Gastroesophageal sphincter (tissue), 4 donors: ENCODE results near the gene FBXL13. TPM values are rescaled to one million over a fixed set of nuclear protein-coding genes. Genes with fewer than 3 reads are reported as not detected.

ENCODE experiments used
- ATAC-seq: fragments of 150-250 bp; one replicate; pipeline ENCODE4 v1.9.1; 2016; ENCODE audit warnings: mild to moderate bottlenecking, moderate library complexity
- H3K27ac ChIP-seq, 4 donors: fragments of 200-600 bp; sonication (generic) in 3 of 4; 1 replicate in 3 of 4; 2 replicates in 1 of 4; pipeline ENCODE4 v1.5.1; 2016 to 2019
- H3K27me3 ChIP-seq: fragments of 200-600 bp; sonication (generic); one replicate; pipeline ENCODE4 v1.5.1; 2019
- H3K36me3 ChIP-seq, 2 donors: fragments of 200-600 bp; sonication (generic); one replicate each; pipeline ENCODE4 v1.5.1; 2019; ENCODE audit warnings: control low read depth in 1 of 2
- H3K4me1 ChIP-seq, 3 donors: fragments of 200-600 bp; sonication (generic); 1 replicate in 2 of 3; 2 replicates in 1 of 3; pipeline ENCODE4 v1.5.1; 2016 to 2019; ENCODE audit warnings: control low read depth in 2 of 3
- H3K4me3 ChIP-seq, 2 donors: fragments of 200-600 bp; sonication (generic); one replicate each; pipeline ENCODE4 v1.5.1; 2019; ENCODE audit warnings: mild to moderate bottlenecking in 1 of 2, moderate library complexity in 1 of 2
- H3K9me3 ChIP-seq, 3 donors: fragments of 200-600 bp; sonication (generic); one replicate each; pipeline ENCODE4 v1.5.1; 2017 to 2019; ENCODE audit warnings: control low read depth in 2 of 3
- EP300 ChIP-seq: sonication (generic); formaldehyde crosslinking; IDR thresholded peaks from one replicate; pipeline ENCODE4 v1.6.1; 2017; ENCODE audit warnings: antibody characterized with exemption, mild to moderate bottlenecking
- POLR2A ChIP-seq, 2 donors: fragments of 450-650 bp; IDR thresholded peaks; one replicate each; pipeline ENCODE4 v1.6.1; 2017; ENCODE audit warnings: antibody characterized with exemption in 2 of 2, mild to moderate bottlenecking in 2 of 2, moderate library complexity in 1 of 2
- POLR2AphosphoS5 ChIP-seq: sonication (generic); formaldehyde crosslinking; IDR thresholded peaks from one replicate; pipeline ENCODE4 v1.6.1; 2017; ENCODE audit warnings: antibody characterized with exemption
- WGBS, 2 donors: methylation state at CpG; one replicate each; pipeline ENCODE4 v1.1.5; 2018; ENCODE audit warnings: low coverage in 1 of 2; 5-methylcytosine and 5-hydroxymethylcytosine counted together
- total RNA-seq, 4 donors: library from RNA; depleted of rRNA; stranded (reverse); fragments of >200 nt; gene quantifications; one replicate each; pipeline ENCODE4 v1.1.0, GENCODE V29; 2016
- TF ChIP-seq, protein P1 (sequence below), 4 experiments: fragments of 200-600 bp in 2 of 4; fragments of 450-650 bp in 2 of 4; sonication (generic) in 1 of 4; IDR thresholded peaks; one replicate each; pipeline ENCODE4 v1.5.1; 2017 to 2019; ENCODE audit warnings: antibody characterized with exemption in 4 of 4, mild to moderate bottlenecking in 2 of 4, moderate library complexity in 2 of 4

Gene FBXL13
- total RNA-seq, 4 donors from 2014 or later, result 1.3 to 5.8 (median 3.2) TPM

GRCh38 chr7:102833343-102833742, 241.3 kb downstream of the FBXL13 start:
- Histone ChIP-seq H3K27me3 (no peaks in the 10 kb centered on the region), H3K27ac (no peak overlapping the region), H3K36me3 (peaks cover 0 to 26% of the 10 kb centered on the region in 2 donors), H3K4me1 (no peaks in the 10 kb centered on the region), H3K4me3 (no peak overlapping the region), H3K9me3 (no peaks in the 10 kb centered on the region)
- 55 to 68% methylated on average over 2 of the region's 5 CpGs for WGBS, 2 donors
- TF ChIP-seq, protein P1, sequence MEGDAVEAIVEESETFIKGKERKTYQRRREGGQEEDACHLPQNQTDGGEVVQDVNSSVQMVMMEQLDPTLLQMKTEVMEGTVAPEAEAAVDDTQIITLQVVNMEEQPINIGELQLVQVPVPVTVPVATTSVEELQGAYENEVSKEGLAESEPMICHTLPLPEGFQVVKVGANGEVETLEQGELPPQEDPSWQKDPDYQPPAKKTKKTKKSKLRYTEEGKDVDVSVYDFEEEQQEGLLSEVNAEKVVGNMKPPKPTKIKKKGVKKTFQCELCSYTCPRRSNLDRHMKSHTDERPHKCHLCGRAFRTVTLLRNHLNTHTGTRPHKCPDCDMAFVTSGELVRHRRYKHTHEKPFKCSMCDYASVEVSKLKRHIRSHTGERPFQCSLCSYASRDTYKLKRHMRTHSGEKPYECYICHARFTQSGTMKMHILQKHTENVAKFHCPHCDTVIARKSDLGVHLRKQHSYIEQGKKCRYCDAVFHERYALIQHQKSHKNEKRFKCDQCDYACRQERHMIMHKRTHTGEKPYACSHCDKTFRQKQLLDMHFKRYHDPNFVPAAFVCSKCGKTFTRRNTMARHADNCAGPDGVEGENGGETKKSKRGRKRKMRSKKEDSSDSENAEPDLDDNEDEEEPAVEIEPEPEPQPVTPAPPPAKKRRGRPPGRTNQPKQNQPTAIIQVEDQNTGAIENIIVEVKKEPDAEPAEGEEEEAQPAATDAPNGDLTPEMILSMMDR (IDR thresholded peaks at IDR 0.05), result no peak
- TF ChIP-seq POLR2A (IDR thresholded peaks at IDR 0.05), result no peak
- TF ChIP-seq POLR2AphosphoS5, result no peak
- TF ChIP-seq EP300, result no peak
- no peak for ATAC-seq

DNA sequence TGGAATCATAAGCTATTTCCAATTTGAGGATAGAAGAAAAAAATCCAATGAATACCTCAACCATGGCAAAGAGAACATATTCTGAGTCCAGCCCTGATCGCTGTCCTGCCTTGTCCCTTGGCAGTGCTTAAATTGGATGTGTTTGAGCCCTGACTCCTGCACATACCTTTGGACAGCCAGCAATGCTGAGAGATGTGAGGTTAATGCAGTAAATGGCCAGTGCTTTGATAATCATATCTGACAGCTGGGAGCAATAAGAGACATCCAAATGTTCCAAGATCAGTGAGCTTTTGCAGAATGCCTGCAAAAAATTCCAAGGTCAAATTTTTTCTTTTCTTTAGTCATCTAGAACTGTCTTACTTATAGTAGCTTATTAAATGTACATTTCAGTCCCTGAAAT, 241.9 kb downstream of the FBXL13 start:
- no peaks in the 10 kb centered on the region for H3K9me3 ChIP-seq
- no peak overlapping the region for H3K27ac ChIP-seq
- no peak for TF ChIP-seq EP300
- TF ChIP-seq POLR2AphosphoS5, result no peak
- TF ChIP-seq, protein P1 (IDR thresholded peaks at IDR 0.05), result no peak
- no peak for TF ChIP-seq POLR2A (IDR thresholded peaks at IDR 0.05)
- ATAC-seq, result no peak
- peaks cover 0 to 29% of the 10 kb centered on the region in 2 donors for H3K36me3 ChIP-seq
- no peak overlapping the region for H3K4me3 ChIP-seq
- WGBS, 2 donors, result 56 to 62% methylated on average over 1 of the region's 1 CpG
- no peaks in the 10 kb centered on the region for H3K27me3 ChIP-seq
- H3K4me1 ChIP-seq, result no peaks in the 10 kb centered on the region

DNA sequence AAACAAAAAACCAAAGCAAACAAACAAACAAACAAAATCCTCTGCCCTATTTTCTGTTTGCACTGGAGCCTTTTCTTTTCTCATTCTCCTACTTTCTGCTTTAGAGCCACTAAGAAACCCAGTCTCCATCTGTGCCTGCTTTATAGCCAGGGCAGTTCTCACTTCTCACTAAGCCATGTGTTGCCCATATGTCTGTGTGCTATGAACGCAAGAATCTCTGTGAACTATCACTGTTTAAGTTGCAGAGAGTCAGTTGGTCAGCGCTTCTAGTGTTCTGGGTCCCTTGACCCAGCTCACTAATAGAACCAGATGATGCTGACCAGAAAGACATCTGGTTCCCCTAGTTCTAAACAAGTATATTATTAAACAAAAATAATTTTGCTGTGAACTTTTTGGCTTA, 244.4 kb downstream of the FBXL13 start:
- Histone ChIP-seq H3K27ac (no peak overlapping the region), H3K4me1 (no peaks in the 10 kb centered on the region), H3K27me3 (no peaks in the 10 kb centered on the region), H3K4me3 (no peak overlapping the region), H3K9me3 (no peaks in the 10 kb centered on the region), H3K36me3 (peaks cover 0 to 37% of the 10 kb centered on the region in 2 donors)
- no peak for ATAC-seq
- TF ChIP-seq POLR2A (IDR thresholded peaks at IDR 0.05) (no peak), POLR2AphosphoS5 (no peak), EP300 (no peak)
- TF ChIP-seq, protein P1 (IDR thresholded peaks at IDR 0.05), result no peak
- 76 to 100% methylated on average over 1 to 2 of the region's 2 CpGs for WGBS, 2 donors

GRCh38 chr7:102829075-102829474, 245.5 kb downstream of the FBXL13 start:
- H3K36me3 ChIP-seq, result peaks cover 0 to 37% of the 10 kb centered on the region in 2 donors

GRCh38 chr7:102828286-102828685, 246.3 kb downstream of the FBXL13 start:
- H3K36me3 ChIP-seq, result peaks cover 0 to 37% of the 10 kb centered on the region in 2 donors
- H3K27me3 ChIP-seq, result no peaks in the 10 kb centered on the region
- 95 to 100% methylated on average over 2 of the region's 2 CpGs for WGBS, 2 donors
- no peak for ATAC-seq
- H3K9me3 ChIP-seq, result no peaks in the 10 kb centered on the region
- no peak overlapping the region for H3K4me3 ChIP-seq
- no peaks in the 10 kb centered on the region for H3K4me1 ChIP-seq
- TF ChIP-seq EP300 (no peak), POLR2AphosphoS5 (no peak), POLR2A (IDR thresholded peaks at IDR 0.05) (no peak)
- TF ChIP-seq, protein P1 (IDR thresholded peaks at IDR 0.05), result no peak
- no peak overlapping the region for H3K27ac ChIP-seq

More at GRCh38 chr7:102829075-102829474, 245.5 kb downstream of the FBXL13 start:
- H3K27ac ChIP-seq, result no peak overlapping the region
- no peaks in the 10 kb centered on the region for H3K27me3 ChIP-seq
- H3K4me1 ChIP-seq, result no peaks in the 10 kb centered on the region
- H3K4me3 ChIP-seq, result no peak overlapping the region
- ATAC-seq, result no peak
- 96% methylated on average over 3 of the region's 3 CpGs; no CpG with 5 or more reads in 1 of the 2 donors for WGBS, 2 donors
- H3K9me3 ChIP-seq, result no peaks in the 10 kb centered on the region
- TF ChIP-seq POLR2AphosphoS5 (no peak), EP300 (no peak), POLR2A (IDR thresholded peaks at IDR 0.05) (no peak)
- TF ChIP-seq, protein P1 (IDR thresholded peaks at IDR 0.05), result no peak
